Mesendoderm (in vitro differentiated cells): Measurements from ENCODE around the gene KCNB1.
A peak's percentile ranks its signal among the peaks of the same experiment; 100 is the strongest.
"Not testable (repeated sequence)": the region's sequence is repeated elsewhere in the genome, so short reads cannot be mapped to it uniquely, and the experiment has no call there.

ENCODE experiments used
- DNase-seq: peaks from one replicate; pipeline ENCODE4 v3.0.0; 2013
- H2AK5ac ChIP-seq: 2 replicates; pipeline ENCODE4 v1.6.1; 2013; ENCODE audit warnings: low read length, inconsistent platforms
- H2BK120ac ChIP-seq: 2 replicates; pipeline ENCODE4 v1.6.1; 2013; ENCODE audit warnings: low read depth, mild to moderate bottlenecking, low read length, moderate library complexity, mixed read lengths
- H2BK15ac ChIP-seq: replicated peaks from 2 replicates; pipeline ENCODE4 v1.6.1; 2013; ENCODE audit warnings: low read depth, mild to moderate bottlenecking, moderate library complexity
- H2BK5ac ChIP-seq: 2 replicates; pipeline ENCODE4 v1.6.1; 2013; ENCODE audit warnings: low read length, inconsistent platforms
- H3K18ac ChIP-seq: 2 replicates; pipeline ENCODE4 v1.6.1; 2013; ENCODE audit warnings: mild to moderate bottlenecking, low read length, mixed read lengths
- H3K23ac ChIP-seq: one replicate; pipeline ENCODE4 v1.6.1; 2013; ENCODE audit warnings: low read length
- H3K27ac ChIP-seq: 2 replicates; pipeline ENCODE4 v1.5.1; 2013; ENCODE audit warnings: low read depth, mild to moderate bottlenecking, inconsistent platforms, low read length, moderate library complexity
- H3K27me3 ChIP-seq: 2 replicates; pipeline ENCODE4 v1.6.1; 2013; ENCODE audit warnings: low read length, control low read depth, mild to moderate bottlenecking, inconsistent platforms; ENCODE audit not compliant: insufficient read depth, poor library complexity
- H3K36me3 ChIP-seq: 2 replicates; pipeline ENCODE4 v1.6.1; 2013; ENCODE audit warnings: low read length, inconsistent platforms; ENCODE audit not compliant: control insufficient read depth, insufficient read depth
- H3K4ac ChIP-seq: one replicate; pipeline ENCODE4 v1.6.1; 2013; ENCODE audit warnings: low read depth, mild to moderate bottlenecking, low read length, moderate library complexity
- H3K4me1 ChIP-seq: 2 replicates; pipeline ENCODE4 v1.6.1; 2013; ENCODE audit warnings: low read depth, low read length, inconsistent platforms; ENCODE audit not compliant: control insufficient read depth
- H3K4me2 ChIP-seq: 2 replicates; pipeline ENCODE4 v1.6.1; 2013; ENCODE audit warnings: low read length
- H3K4me3 ChIP-seq: 2 replicates; pipeline ENCODE4 v1.5.1; 2013; ENCODE audit warnings: mild to moderate bottlenecking, low read length
- H3K56ac ChIP-seq: one replicate; pipeline ENCODE4 v1.6.1; 2013; ENCODE audit warnings: low read length
- H3K79me1 ChIP-seq: 2 replicates; pipeline ENCODE4 v1.6.1; 2013; ENCODE audit warnings: low read length, inconsistent platforms
- H3K79me2 ChIP-seq: 2 replicates; pipeline ENCODE4 v1.6.1; 2013; ENCODE audit warnings: mild to moderate bottlenecking, low read length; ENCODE audit not compliant: control insufficient read depth, insufficient read depth
- H3K9ac ChIP-seq: 2 replicates; pipeline ENCODE4 v1.6.1; 2013; ENCODE audit warnings: low read length, inconsistent platforms
- H4K5ac ChIP-seq: one replicate; pipeline ENCODE4 v1.6.1; 2013; ENCODE audit warnings: low read length
- H4K8ac ChIP-seq: one replicate; pipeline ENCODE4 v1.6.1; 2013; ENCODE audit warnings: low read depth, mild to moderate bottlenecking, control low read depth, low read length, moderate library complexity
- WGBS: extraction: QIAGEN DNeasy Blood & Tissue Kit; methylation state at CpG from one replicate; pipeline ENCODE4 v1.1.7; 2013; ENCODE audit warnings: low lambda C conversion rate, missing lambda C conversion rate; ENCODE audit not compliant: insufficient coverage; ENCODE audit errors: extremely low coverage; 5-methylcytosine and 5-hydroxymethylcytosine counted together

Gene KCNB1

DNA sequence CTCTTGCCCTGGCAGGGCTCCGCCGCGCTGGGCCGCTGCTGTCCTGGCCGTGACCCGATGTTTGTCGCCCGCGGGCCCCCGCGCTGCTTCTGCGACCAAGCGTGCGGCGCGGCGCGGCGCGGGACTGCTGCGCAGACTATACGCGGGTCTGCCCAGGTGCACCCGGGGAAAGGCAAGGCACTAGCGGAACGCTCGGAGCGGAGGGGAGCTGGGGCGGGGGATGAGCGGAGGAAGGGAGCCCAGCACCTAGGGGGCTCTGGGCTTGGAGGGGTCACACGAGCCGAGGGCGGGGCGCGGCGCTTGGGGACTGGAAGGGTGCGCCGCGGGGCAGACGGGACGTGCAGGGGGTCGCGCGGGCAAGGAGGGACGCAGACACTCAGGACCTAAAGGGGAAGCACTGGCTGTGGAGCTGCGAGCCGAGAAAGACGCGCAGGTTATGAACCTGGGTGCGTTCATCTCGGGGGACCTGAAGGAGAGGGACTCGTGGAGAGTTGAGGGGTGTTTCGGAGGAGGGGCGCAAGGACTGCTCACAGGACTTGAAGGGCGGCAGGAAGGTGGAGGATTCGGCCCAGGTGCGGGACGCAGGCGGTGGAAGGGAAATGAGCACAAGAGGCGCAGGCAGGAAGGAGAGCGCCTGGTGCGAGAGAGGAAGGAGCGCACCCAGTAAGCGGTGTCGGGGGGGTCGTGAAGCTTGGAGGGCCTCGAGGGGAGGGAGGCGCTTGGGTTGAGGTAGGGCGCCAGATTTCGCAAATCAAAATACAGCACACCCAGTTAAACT, 163.8 kb downstream of the KCNB1 start:
- Histone ChIP-seq H3K4me2 (peak overlapping the region; percentile 94), H3K36me3 (no peaks in the 10 kb centered on the region), H2AK5ac (no peak overlapping the region), H3K56ac (peak overlapping the region; percentile 83), H3K27me3 (peaks cover 13% of the 10 kb centered on the region), H3K4ac (no peak overlapping the region), H4K8ac (no peak overlapping the region), H3K27ac (no peak overlapping the region), H2BK5ac (no peak overlapping the region), H3K18ac (no peak overlapping the region), H3K79me2 (no peaks in the 10 kb centered on the region), H2BK15ac (no peak overlapping the region), H3K4me3 (peak overlapping the region; percentile 42), H4K5ac (no peak overlapping the region), H3K4me1 (peaks cover 2% of the 10 kb centered on the region), H2BK120ac (no peak overlapping the region), H3K79me1 (no peaks in the 10 kb centered on the region), H3K9ac (peak overlapping the region; percentile 64), H3K23ac (peak overlapping the region; percentile 94)
- peak; percentile 21 for DNase-seq
- no CpG with 5 or more reads among the region's 70 CpGs for WGBS

GRCh38 chr20:49318091-49318429, 164.4 kb downstream of the KCNB1 start:
- Histone ChIP-seq H2AK5ac (no peak overlapping the region), H3K4ac (no peak overlapping the region), H3K4me2 (peak overlapping the region; percentile 94), H4K8ac (no peak overlapping the region), H3K4me3 (no peak overlapping the region), H3K36me3 (no peaks in the 10 kb centered on the region), H3K27ac (no peak overlapping the region), H4K5ac (no peak overlapping the region), H2BK5ac (no peak overlapping the region), H3K27me3 (peaks cover 13% of the 10 kb centered on the region), H3K79me2 (no peaks in the 10 kb centered on the region), H3K56ac (peak overlapping the region; percentile 83), H3K18ac (no peak overlapping the region), H3K4me1 (peaks cover 2% of the 10 kb centered on the region), H3K79me1 (no peaks in the 10 kb centered on the region), H3K9ac (peak overlapping the region; percentile 64), H3K23ac (peak overlapping the region; percentile 10), H2BK120ac (no peak overlapping the region), H2BK15ac (no peak overlapping the region)
- no CpG with 5 or more reads among the region's 23 CpGs for WGBS
- no peak for DNase-seq

DNA sequence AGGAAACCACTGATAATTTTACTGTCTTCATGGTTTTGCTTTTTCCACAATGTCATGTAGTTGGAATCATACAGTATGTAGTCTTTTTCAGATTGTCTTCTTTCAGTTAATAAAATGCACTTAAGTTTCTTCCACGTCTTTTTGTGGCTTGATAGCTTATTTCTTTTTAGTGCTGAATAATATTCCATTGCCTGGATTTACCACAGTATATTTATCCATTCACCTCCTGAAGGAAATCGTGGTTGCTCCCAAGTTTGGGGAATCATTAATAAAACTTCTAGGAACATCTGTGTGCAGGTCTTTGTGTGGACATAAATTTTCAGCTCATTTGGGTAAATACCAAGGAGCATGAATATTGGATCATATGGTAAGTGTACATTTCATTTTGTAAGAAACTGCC, 165.8 kb downstream of the KCNB1 start:
- no peak overlapping the region for H3K27ac ChIP-seq
- H3K4me2 ChIP-seq, result no peak overlapping the region
- H4K8ac ChIP-seq, result no peak overlapping the region
- no peak overlapping the region for H3K23ac ChIP-seq
- H2BK5ac ChIP-seq, result no peak overlapping the region
- no peak overlapping the region for H4K5ac ChIP-seq
- H3K56ac ChIP-seq, result no peak overlapping the region
- no peak overlapping the region for H2BK120ac ChIP-seq
- no peak overlapping the region for H3K4me3 ChIP-seq
- DNase-seq, result no peak
- H2BK15ac ChIP-seq, result no peak overlapping the region
- peaks cover 2% of the 10 kb centered on the region for H3K4me1 ChIP-seq
- peaks cover 13% of the 10 kb centered on the region for H3K27me3 ChIP-seq
- no peaks in the 10 kb centered on the region for H3K79me1 ChIP-seq
- H3K18ac ChIP-seq, result no peak overlapping the region
- H3K4ac ChIP-seq, result no peak overlapping the region
- WGBS, result no CpG with 5 or more reads among the region's 2 CpGs
- H3K36me3 ChIP-seq, result no peaks in the 10 kb centered on the region
- no peak overlapping the region for H3K9ac ChIP-seq
- no peaks in the 10 kb centered on the region for H3K79me2 ChIP-seq
- H2AK5ac ChIP-seq, result no peak overlapping the region

- WGBS, result no CpG with 5 or more reads among the region's 1 CpG
- no peak overlapping the region for H3K4me3 ChIP-seq
- H3K18ac ChIP-seq, result no peak overlapping the region
- no peak overlapping the region for H3K9ac ChIP-seq
- no peak overlapping the region for H3K23ac ChIP-seq
- no peak overlapping the region for H3K27ac ChIP-seq
- H3K4me1 ChIP-seq, result peaks cover 2% of the 10 kb centered on the region
- no peak overlapping the region for H3K56ac ChIP-seq
- DNase-seq, result no peak
- H3K36me3 ChIP-seq, result no peaks in the 10 kb centered on the region
- H2BK120ac ChIP-seq, result no peak overlapping the region
- H3K4me2 ChIP-seq, result no peak overlapping the region
- H3K4ac ChIP-seq, result no peak overlapping the region
- H3K79me2 ChIP-seq, result no peaks in the 10 kb centered on the region
- no peak overlapping the region for H2BK15ac ChIP-seq
- no peaks in the 10 kb centered on the region for H3K79me1 ChIP-seq
- no peak overlapping the region for H4K8ac ChIP-seq
- H3K27me3 ChIP-seq, result peaks cover 13% of the 10 kb centered on the region
- H2BK5ac ChIP-seq, result no peak overlapping the region
- no peak overlapping the region for H4K5ac ChIP-seq
- H2AK5ac ChIP-seq, result no peak overlapping the region
Observed at GRCh38 chr20:49315580-49315979, 166.9 kb downstream of the KCNB1 start.

DNA sequence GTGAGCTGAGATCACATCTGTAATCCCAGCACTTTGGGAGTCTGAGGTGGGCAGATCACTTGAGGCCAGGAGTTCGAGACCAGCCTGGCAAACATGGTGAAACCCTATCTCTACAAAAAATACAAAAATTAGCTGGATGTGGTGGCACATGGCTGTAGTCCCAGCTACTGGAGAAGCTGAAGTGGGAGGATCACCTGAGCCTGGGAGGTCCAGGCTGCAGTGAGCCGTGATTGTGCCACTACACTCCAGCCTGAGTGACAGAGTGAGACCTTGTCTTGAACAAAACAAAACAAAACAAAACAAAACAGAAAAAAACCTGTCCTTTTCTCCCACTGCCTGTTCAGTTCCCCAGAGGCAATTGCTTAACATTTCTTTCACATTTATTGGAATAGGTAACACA, 168.4 kb downstream of the KCNB1 start:
- not testable (repeated sequence) for H2BK120ac ChIP-seq, H3K27ac ChIP-seq, H3K9ac ChIP-seq, H4K5ac ChIP-seq, H3K56ac ChIP-seq, DNase-seq, H4K8ac ChIP-seq, H2AK5ac ChIP-seq, H3K36me3 ChIP-seq, H3K23ac ChIP-seq, H2BK15ac ChIP-seq, H3K4me1 ChIP-seq, H3K18ac ChIP-seq, H3K4me2 ChIP-seq, H3K4me3 ChIP-seq, H3K79me2 ChIP-seq, H3K79me1 ChIP-seq, H2BK5ac ChIP-seq, H3K4ac ChIP-seq
- no CpG with 5 or more reads among the region's 2 CpGs for WGBS
- peaks cover 10% of the 10 kb centered on the region for H3K27me3 ChIP-seq
